Coronary artery (tissue), 2 donors: ENCODE measurements around the gene C1QTNF8.

Experiments
- DNase-seq: peaks from one replicate; pipeline ENCODE4 v3.0.0-alpha.2; 2017; ENCODE audit warnings: low spot score
- H3K27ac ChIP-seq, 2 donors: fragments of 200-600 bp; sonication (generic); one replicate each; pipeline ENCODE4 v1.5.1; 2016 to 2019
- H3K4me3 ChIP-seq: fragments of 200-600 bp; sonication (generic); 2 replicates; pipeline ENCODE4 v1.5.1; 2016; ENCODE audit warnings: mild to moderate bottlenecking, moderate library complexity
- CTCF ChIP-seq: fragments of 200-600 bp; sonication (generic); IDR thresholded peaks from one replicate; pipeline ENCODE4 v1.5.1; 2019; ENCODE audit warnings: antibody characterized with exemption

Gene C1QTNF8

GRCh38 chr16:1126586-1126985 lies 30.5 kb upstream of the C1QTNF8 start:
- Histone ChIP-seq H3K27ac (no peak overlapping the region), H3K4me3 (no peak overlapping the region)
- no peak for DNase-seq
- TF ChIP-seq CTCF: no peak

- no peak overlapping the region for H3K4me3 ChIP-seq
- no peak for TF ChIP-seq CTCF
- no peak for DNase-seq
- H3K27ac ChIP-seq: no peak overlapping the region
Observed at GRCh38 chr16:1126044-1126443, 30.0 kb upstream of the C1QTNF8 start.

- H3K27ac ChIP-seq: no peak overlapping the region
- no peak for DNase-seq
- H3K4me3 ChIP-seq: no peak overlapping the region
- no peak for TF ChIP-seq CTCF
Observed at GRCh38 chr16:1125471-1125870, 29.4 kb upstream of the C1QTNF8 start.

GRCh38 chr16:1124795-1125194 lies 28.8 kb upstream of the C1QTNF8 start:
- TF ChIP-seq CTCF: no peak
- no peak for DNase-seq
- H3K27ac ChIP-seq: no peak overlapping the region
- H3K4me3 ChIP-seq: no peak overlapping the region

- no peak for DNase-seq
- TF ChIP-seq CTCF: no peak
- Histone ChIP-seq H3K4me3 (no peak overlapping the region), H3K27ac (no peak overlapping the region)
Observed at GRCh38 chr16:1124291-1124690, 28.2 kb upstream of the C1QTNF8 start.

- no peak for DNase-seq
- Histone ChIP-seq H3K4me3 (no peak overlapping the region), H3K27ac (no peak overlapping the region)
- TF ChIP-seq CTCF: no peak
Observed at GRCh38 chr16:1123525-1124230, 27.6 kb upstream of the C1QTNF8 start.

- Histone ChIP-seq H3K4me3 (no peak overlapping the region), H3K27ac (no peak overlapping the region)
- no peak for DNase-seq
- TF ChIP-seq CTCF: no peak
Observed at GRCh38 chr16:1122398-1122765, 26.3 kb upstream of the C1QTNF8 start.
